GM21360 (cell line): ENCODE measurements around the gene STX8.
"Not testable (repeated sequence)": the region's sequence is repeated elsewhere in the genome, so short reads cannot be mapped to it uniquely, and the experiment has no call there.

ENCODE experiments used
- ATAC-seq: cut with Tn5 transposase; IDR thresholded peaks from one replicate; pipeline ENCODE4 v1.9.1; 2021; ENCODE audit warnings: mild to moderate bottlenecking, moderate library complexity; ENCODE audit not compliant: unreplicated experiment

Gene STX8

GRCh38 chr17:9408381-9408780 is 167.2 kb downstream of the STX8 start:
- no peak for ATAC-seq

DNA sequence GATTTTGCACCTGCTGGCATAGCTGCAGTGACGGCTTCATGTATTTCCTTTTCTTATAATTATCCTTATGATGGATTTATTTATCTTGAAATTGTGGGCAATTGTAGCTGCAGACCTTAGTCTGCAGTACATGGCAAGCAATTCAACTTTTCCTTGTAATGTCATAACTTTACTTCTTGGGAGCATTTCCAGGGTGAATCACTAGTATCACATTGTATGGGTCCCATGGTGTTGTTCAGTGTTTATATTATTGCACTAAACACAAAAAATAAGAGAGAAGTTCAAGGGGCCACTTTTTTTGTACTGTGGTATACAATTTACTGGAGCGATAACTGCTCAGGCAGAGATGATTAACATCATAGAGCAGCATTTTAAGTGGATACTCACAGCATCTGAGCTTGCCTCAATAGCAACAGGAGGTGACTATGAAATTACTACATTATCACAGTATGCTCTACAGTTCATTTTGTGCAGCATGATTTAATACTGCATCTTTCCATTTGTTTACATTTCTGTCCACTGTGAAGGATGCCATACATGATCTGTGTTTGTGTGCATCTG is 169.5 kb downstream of the STX8 start:
- no peak for ATAC-seq

- no peak for ATAC-seq
These were observed 172.4 kb downstream of the STX8 start for GRCh38 chr17:9403257-9403656.

GRCh38 chr17:9402590-9403199 is 172.9 kb downstream of the STX8 start:
- ATAC-seq = no peak

DNA sequence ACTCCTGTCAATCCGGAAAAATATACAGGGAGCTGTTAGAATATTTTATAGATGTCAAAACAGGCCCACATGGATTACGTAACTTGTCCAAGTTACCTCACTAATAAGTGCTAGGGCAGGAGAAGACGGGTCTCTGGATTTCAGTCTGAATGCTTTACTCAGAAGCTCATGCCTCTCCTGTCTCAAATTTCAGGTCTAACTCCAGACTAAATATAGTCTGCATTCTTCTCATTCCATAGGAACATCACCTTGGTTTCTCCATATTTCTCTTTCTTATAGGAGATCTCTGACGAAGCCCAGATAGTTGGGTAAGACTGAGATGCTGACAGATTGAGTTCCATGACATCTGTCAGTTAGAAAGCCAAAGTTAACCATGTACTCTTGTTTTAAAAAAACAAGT is 174.2 kb downstream of the STX8 start:
- ATAC-seq = no peak

GRCh38 chr17:9389111-9389527 is 186.5 kb downstream of the STX8 start:
- ATAC-seq = peak; percentile 79

- ATAC-seq = no peak
These were observed 189.2 kb downstream of the STX8 start for GRCh38 chr17:9386401-9386800.

- ATAC-seq = no peak
These were observed 191.8 kb downstream of the STX8 start for GRCh38 chr17:9383826-9384225.

DNA sequence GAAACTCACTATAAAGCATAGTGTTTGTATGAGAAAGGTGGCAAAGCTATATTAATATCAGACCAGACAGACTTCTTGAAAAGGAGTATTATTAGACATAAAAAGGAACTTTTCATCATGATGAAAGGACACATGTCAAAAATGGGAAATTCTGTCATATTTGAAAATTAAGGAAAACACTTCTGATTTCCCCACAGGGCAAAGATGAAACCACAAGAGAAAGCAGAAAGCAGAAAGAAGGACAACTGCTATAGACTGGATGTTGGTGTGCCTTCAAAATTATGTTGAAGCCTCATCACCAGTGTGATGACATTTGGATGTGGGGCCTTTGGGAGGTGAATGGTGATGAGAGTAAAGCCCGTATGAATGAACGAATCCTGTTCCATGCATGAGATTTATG is 193.0 kb downstream of the STX8 start:
- no peak for ATAC-seq

DNA sequence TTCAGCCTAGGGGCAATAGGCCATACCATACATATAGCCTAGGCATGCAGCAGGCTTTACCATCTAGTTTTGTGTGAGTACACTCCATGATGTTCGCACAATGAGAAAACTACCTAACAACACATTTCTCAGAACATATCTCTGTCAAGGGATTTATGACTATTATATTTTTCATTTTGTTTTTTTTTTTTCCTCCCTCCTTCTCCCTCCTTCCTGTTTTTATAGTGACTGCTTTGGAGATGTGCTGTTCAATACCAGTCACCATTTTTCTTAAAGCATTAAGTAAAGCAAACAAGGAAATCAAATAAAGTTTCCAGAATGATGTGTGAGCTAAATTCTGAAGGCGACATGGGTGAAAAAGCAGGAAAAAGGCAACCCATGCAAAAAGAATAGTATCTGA is 194.6 kb downstream of the STX8 start:
- no peak for ATAC-seq

- no peak for ATAC-seq
These were observed 195.3 kb downstream of the STX8 start for GRCh38 chr17:9380361-9380760.

DNA sequence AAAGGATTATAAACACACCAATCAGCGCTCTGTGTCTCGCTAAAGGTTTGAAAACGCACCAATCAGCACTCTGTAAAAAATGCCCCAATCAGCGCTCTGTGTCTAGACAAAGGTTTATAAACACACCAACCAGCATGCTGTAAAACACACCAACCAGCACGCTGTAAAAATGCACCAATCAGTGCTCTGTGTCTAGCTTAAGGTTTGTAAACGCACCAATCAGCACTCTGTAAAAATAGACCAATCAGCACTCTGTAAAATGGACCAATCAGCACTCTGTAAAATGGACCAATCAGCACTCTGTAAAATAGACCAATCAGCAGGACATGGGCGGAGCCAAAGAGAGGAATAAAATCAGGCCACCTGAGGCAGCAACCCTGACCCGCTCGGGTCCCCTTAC is 199.4 kb downstream of the STX8 start:
- ATAC-seq = not testable (repeated sequence)

- no peak for ATAC-seq
These were observed 204.6 kb downstream of the STX8 start for GRCh38 chr17:9371019-9371418.

GRCh38 chr17:9370467-9370866 is 205.2 kb downstream of the STX8 start:
- ATAC-seq = no peak

GRCh38 chr17:9368631-9369030 is 207.0 kb downstream of the STX8 start:
- ATAC-seq = no peak

DNA sequence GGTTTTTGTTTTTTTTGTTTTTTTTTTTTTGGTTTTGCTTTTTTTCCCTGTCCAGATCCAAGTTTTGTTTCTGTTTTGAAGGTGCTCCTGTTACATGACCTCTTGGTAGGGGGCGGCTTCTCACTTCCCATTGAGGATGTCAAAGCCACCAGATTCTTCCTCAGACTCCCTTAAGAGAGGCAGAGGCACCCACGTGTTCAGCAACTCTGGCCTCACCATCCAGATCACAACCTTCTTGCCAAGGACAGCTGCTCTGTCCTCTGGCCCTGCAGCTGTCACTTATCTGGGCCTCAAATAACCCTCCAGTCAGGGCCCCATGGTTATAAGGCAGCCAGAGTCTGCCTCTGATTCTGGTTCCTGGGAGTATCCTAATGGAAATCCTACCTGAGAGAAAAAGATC is 208.5 kb downstream of the STX8 start:
- ATAC-seq = no peak

GRCh38 chr17:9364837-9365430 is 210.7 kb downstream of the STX8 start:
- no peak for ATAC-seq

DNA sequence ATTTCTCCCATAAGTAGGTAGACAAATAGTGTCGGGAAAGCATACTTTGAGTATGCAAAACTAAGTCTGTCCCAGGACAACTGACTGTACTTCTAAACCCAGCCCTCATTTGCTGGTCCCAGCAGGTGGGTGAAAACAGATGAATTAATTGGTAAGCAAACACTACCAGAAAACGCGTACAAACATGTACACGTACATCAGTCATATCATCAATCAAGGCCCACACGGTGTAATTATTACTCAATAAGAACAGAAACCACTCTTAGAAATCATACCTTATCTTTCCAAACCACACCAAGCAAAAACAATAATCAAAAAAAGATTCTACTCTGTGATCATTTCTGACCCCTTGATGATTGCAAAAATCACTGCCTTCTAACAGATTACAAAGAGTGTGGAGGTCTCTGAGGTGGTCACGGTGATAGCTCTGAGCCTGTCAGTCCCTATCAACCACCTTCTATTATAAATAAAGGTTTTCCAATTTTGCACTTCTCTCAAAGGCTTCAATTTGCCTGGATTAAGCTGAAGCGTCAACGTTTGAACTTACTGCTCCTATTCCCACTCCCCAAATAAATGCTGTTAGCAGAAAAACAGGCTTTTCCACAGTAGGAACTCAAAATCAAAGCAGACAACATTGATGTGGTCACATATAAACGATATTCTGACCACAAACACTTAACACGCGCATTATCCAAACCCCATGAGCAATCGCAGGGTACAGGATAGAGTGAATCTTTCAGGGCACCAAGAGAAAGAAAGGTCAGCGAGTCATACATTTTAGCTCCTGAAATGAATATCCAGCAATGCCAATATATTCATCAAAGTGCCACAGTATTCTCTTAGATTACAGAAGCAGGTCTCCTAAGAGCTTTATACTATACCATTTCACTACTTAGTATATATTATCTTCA is 211.9 kb downstream of the STX8 start:
- no peak for ATAC-seq

- ATAC-seq = no peak
These were observed 214.2 kb downstream of the STX8 start for GRCh38 chr17:9361188-9361955.

- ATAC-seq = no peak
These were observed 214.9 kb downstream of the STX8 start for GRCh38 chr17:9360677-9361081.

- ATAC-seq = no peak
These were observed 219.1 kb downstream of the STX8 start for GRCh38 chr17:9356488-9356911.
